Left cardiac atrium (tissue), 4 donors: ENCODE data around the gene SLC22A5. TPM values are rescaled to one million over a fixed set of nuclear protein-coding genes. Genes with fewer than 3 reads are reported as not detected.

Experiments used
- ATAC-seq, 2 donors: fragments of 200-7000 bp; cut with Tn5 transposase; one replicate each; pipeline ENCODE4 v1.9.1; 2020; ENCODE audit warnings: mild to moderate bottlenecking in 2 of 2, moderate library complexity in 2 of 2
- DNase-seq: peaks from one replicate; pipeline ENCODE4 v3.0.0-alpha.2; 2020
- intact Hi-C, 2 donors: fragments of 100-400 bp; cut with DNase I; formaldehyde crosslinking; loops; one replicate each; pipeline versions ENCODE4 v1.14.1 to v1.15.1; 2022 to 2023
- long read RNA-seq: library from polyadenylated mRNA; unstranded; transcript quantifications from one replicate; pipeline ENCODE4 v2.0.0, GENCODE V29; 2021
- total RNA-seq, 2 donors: library from RNA; stranded (reverse); fragmentation: NEBNext Ultra II Directional; extraction: Animal tissue kit (Norgen Biotek cat#: 25700); gene quantifications; one replicate each; pipeline ENCODE4 v1.2.1, GENCODE V29; 2021
- donor health status: DM: no; HTN: yes; CAD: no.
- donor health status: DM: no; HTN: yes; CAD: no; lungs with severe emphysema.
- donor health status: DM: yes; HTN: yes; CAD: no.
- donor health status: Dilated cardiomyopathy.

SLC22A5 gene
- 10 to 100 TPM in 1 of 2 donors, 1 to 10 TPM in 1; 7.9 to 15.3 TPM for total RNA-seq
- long read RNA-seq, transcript SLC22A5-201 (10 exons, 3,237 nt), result major isoform, 16 of 29 reads
- long read RNA-seq, partial matches to known transcripts, result 3 of 29 reads
- long read RNA-seq, other reads (novel, unspliced or antisense), result 10 of 29 reads

DNA sequence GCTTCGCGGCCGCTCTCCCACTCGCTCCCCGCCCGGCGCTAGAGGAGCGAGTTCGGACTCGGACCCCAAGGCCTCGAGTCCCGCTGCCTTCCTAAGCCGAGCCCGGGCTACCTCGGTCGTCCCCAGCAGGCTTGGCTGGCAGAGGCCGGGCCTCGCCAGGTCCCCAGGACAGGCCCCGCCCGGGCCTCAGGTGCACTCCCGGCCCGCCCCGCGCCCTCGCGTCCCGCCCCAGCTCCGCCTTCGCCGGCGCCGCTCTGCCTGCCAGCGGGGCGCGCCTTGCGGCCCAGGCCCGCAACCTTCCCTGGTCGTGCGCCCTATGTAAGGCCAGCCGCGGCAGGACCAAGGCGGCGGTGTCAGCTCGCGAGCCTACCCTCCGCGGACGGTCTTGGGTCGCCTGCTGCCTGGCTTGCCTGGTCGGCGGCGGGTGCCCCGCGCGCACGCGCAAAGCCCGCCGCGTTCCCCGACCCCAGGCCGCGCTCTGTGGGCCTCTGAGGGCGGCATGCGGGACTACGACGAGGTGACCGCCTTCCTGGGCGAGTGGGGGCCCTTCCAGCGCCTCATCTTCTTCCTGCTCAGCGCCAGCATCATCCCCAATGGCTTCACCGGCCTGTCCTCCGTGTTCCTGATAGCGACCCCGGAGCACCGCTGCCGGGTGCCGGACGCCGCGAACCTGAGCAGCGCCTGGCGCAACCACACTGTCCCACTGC lies at the start of gene SLC22A5:
SLC22A5 (plus strand) TSS at position 237 of the 707 bp plus-strand sequence; CDS start at position 500, 263 bp downstream.
- intact Hi-C loops, result loop anchor here (10.0 kb wide), 3 partner anchors 75 to 455 kb away; partner anchors contain the start of gene SLC22A4 (in 1 of the 2)
- ATAC-seq (peak; percentile 86 to 87), DNase-seq (peak; percentile 73)

DNA sequence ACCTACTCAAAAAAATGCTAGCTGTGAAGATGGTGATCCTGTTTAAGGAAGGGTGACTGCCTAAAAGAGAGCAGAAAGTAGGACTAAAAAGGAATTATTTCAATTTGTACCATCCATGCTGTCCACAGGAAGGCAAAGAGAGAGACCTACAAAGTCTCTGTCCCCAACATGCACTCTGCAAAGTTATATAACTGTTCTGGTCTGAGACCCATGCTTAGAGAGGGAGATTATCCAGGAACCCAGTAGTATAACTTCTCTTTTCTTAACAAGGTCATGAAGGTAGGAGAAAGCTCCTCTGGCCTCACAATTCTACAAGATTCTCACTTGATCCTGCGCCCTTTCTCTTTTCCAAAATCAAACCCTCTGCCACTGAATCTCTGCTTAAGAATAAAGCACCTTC lies 49.5 kb upstream of the SLC22A5 start:
- DNase-seq, result no peak
- intact Hi-C loops, result no loop called here
- ATAC-seq, result no peak

DNA sequence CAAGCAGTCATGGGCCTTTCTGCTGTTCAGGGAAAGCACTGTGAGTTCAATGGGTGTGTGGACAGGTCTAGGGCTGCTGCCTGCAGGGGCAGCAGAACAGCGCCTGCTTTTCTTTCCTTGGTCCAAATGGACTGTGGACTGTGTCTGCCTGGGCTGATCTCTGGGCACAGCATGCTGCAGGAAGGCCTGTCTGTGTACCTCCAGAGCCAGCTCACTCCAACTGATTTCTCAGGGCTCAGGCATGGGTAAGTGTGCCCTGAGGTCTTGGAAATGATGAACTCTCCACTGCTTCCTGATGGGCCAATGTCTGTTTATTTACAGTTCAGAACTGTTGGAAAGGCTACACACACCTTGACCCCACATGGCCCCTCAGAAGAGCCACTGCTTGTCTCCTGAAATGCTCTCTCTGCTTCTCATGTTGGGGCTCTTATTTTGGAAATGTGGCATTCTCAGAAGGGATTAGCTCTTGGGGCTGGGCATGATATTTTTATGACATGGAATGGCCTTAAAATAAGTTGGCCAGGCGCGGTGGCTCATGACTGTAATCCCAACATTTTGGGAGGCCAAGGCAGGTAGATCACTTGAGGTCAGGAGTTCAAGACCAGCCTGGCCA lies 48.3 kb upstream of the SLC22A5 start:
- DNase-seq (no peak), ATAC-seq (peak in 1 of 2 donors; percentile 17)
- intact Hi-C loops, result no loop called here

DNA sequence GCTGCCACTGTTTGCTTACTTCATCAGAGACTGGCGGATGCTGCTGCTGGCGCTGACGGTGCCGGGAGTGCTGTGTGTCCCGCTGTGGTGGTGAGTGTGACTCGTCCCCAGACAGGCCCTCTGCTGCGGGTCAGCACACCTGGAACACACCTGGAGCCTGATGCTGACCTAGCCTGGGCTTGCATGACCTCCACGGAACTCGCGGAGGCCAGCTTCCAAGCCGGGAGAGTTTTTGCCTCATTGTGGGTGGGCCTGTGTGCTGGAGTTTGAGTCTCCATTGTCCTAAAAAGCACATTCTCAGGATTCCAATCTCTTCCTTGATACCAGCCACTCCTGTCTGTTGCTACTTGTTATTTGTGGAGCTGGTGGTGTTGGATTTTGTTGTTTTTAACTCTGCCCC lies 47.2 kb upstream of the SLC22A5 start:
- intact Hi-C loops, result no loop called here
- no peak for DNase-seq
- no peak for ATAC-seq

DNA sequence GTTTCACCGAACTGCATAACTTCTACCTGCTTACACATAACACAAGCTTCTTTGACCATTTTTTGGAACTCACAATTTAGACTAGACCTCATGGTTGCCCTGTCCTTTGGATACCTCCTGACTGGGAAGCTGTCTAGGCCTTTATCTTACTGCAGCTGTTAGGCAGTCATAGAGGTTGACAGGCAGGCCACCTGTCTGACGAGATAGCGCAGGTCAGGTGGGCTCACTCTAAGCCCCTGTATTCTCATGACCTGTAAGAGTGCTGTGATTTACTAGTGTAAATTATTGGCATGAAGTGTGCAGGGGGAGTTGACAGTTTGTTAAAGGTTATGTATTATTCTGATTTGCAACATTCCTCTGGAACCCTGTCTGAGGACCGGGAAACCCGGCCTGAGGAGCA lies 46.3 kb upstream of the SLC22A5 start:
- DNase-seq, result no peak
- intact Hi-C loops, result no loop called here
- no peak for ATAC-seq

DNA sequence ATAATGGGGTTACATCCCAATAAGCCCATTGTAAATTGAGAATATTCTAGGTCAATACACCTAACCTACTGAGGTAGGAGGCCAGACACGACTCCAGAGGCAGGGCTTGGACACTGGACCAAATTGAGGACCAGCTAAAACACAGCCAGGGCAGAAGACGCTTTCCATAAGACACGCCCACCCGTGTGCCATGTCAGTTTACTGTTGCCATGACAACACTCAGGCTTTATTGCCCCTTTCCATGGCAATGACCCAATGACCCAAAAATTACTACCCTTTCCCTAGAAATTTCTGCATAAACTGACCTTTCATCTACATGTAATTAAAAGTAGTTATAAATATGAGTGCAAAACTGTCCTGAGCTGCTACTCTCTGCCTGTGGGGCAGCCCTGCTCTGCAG lies 43.8 kb upstream of the SLC22A5 start:
- ATAC-seq (no peak), DNase-seq (no peak)
- intact Hi-C loops, result no loop called here

DNA sequence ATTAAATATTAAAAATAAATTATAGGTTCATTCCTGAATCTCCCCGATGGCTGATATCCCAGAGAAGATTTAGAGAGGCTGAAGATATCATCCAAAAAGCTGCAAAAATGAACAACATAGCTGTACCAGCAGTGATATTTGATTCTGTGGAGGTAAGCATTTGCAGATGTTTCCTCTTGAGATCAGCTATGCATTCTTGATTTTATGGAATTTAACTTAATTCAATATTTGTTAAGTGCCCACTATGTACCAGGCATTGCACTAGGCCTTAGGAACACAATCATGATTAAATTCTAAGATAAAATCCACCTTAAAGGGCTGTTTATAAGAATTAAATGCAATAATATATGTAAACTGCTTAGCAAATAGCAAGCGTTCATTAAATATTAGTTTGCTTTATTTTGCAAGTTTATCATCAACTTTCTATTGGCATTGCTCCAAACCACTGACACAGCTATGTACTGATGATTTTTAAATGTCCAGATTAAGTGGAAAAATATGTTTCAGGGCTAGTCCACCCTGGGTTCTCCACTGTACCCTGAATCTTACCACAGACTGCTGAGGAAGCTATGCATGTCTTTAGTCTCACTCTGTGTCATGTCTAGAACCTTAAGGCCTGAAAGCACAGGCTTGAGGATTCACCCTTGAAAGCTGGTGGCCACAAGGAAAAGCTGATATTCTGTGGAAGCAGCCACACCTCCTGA lies 42.1 kb upstream of the SLC22A5 start:
- intact Hi-C loops, result no loop called here
- peak in 1 of 2 donors; percentile 37 for ATAC-seq
- no peak for DNase-seq

DNA sequence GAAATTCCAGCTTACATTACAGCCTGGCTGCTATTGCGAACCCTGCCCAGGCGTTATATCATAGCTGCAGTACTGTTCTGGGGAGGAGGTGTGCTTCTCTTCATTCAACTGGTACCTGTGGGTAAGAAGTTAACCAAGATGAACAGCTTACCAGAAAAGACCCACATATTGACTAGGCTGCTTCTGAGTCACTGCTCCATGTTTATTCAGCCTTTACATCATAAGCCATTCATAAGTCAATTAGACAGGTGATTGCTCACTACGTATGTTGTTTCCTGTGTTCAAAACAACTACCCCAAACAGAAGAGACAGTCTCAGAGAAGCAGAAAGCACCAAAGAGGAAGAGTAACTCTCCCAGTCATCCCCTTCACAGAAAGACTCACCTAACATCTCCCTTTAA lies 34.7 kb upstream of the SLC22A5 start:
- intact Hi-C loops, result no loop called here
- DNase-seq (no peak), ATAC-seq (no peak)

DNA sequence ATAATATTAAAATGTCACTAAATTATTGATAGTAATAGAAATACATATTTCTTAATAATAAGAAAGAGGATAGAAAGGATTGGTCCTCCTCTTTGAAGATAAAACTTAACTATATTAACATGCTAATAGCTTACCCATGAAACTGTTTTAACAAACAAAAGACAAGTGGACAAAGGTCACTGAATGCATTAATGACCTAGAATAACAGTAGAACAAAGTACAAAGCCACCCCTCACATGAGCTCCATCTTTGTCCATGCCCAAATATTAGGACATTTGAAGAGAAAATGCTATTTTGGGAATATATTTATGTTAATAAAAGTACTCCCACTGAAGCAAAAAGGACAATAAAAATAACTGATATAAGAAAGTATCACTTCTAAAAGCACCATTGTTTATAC lies 34.1 kb upstream of the SLC22A5 start:
- DNase-seq, result no peak
- intact Hi-C loops, result no loop called here
- ATAC-seq, result no peak

DNA sequence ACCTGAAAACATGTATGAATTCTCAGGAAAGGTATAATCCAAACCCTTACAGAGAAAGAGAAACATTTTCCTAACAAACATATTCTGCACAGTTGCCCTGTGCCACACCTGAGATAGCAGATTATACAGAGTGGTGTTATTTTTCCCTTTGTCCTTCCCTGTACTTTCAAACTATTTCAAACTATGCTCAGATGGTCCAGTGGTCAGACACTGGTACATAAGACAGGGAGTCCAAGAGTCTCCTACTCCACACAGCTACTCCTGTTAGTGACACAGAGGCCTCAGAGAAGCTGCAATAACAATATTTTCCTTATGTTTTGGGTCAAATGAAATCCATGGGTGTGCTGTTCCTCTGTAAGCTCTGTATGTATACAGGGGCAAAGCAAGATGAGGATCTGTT lies 30.0 kb upstream of the SLC22A5 start:
- intact Hi-C loops, result no loop called here
- ATAC-seq, result no peak

DNA sequence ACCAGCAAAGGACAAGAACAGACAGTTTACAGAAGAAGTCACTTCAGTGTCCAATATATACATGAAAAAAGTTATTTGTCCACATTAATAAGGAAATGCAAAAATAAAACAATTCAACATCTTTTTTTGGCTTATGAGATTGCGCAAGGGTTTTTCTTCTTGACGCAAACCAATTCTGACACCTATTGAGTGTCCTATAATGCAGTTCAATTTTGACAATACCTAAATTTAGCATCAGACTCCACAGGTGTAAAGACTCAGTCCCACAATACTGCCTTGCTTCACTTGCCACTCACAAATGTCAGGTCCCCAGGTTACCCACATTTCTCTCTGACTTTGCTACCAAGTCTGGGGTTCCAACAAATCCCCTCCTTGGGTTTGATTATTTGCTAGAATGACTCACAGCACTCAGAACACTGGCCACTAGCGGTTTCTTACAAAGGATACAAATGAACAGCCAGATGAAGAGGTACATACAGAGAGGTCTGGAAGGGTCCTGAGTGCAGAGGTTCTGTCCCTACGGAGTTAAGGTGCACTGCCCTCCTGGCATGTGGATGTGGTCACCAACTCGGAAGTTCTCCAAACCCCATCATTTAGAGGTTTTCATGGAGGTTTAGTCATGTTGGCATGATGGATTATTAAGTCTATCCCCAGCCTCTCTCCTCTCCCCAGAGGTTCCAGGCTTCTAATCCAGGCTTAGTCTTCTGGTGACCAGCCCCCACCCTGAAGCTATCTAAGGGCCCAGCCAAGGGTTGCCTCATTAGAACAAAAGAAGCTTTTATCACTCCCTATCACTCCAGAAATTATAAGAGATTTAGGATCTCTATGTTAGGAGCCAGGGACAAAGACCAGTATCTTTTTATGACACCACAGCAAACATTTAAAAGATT lies 27.0 kb upstream of the SLC22A5 start:
- ATAC-seq (no peak), DNase-seq (no peak)

More for the DNA sequence above, 30.0 kb upstream of the SLC22A5 start:
- DNase-seq, result no peak

DNA sequence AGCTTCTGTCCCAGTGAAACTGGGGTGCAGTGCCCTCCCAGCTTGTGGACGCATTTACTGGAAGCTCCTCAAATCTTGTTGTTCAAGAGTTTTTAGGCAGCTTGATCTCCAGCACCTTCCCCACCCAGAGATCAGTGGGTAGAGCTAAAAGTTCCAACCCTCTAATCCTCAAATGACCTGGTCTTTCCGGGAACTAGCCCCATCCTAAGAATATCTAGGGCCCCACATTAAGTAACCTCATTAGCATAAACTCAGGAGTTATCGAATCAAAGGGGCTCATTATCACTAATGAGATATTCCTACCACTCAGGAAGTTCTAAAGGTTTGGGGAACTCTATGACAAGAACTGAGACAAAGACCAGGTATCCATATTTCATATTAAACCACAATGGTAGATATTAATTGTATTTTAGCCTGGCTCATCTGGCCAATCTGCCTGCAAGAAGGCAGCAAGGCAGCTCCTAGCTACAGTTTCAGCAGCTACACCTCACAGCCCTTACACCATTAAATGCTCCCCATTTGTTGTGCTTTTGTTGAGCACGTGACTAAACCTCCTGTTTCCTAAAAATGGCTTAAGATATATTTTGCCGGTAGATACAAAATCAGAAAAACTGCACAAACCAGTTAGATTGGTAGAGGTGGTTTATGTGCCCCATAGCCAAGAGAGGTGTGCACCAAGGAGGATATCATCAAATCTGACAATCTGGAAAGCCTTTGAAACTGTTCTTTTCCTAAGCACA lies 24.6 kb upstream of the SLC22A5 start:
- ATAC-seq (no peak), DNase-seq (no peak)
- intact Hi-C loops, result no loop called here

More for the DNA sequence above, 27.0 kb upstream of the SLC22A5 start:
- intact Hi-C loops, result no loop called here

DNA sequence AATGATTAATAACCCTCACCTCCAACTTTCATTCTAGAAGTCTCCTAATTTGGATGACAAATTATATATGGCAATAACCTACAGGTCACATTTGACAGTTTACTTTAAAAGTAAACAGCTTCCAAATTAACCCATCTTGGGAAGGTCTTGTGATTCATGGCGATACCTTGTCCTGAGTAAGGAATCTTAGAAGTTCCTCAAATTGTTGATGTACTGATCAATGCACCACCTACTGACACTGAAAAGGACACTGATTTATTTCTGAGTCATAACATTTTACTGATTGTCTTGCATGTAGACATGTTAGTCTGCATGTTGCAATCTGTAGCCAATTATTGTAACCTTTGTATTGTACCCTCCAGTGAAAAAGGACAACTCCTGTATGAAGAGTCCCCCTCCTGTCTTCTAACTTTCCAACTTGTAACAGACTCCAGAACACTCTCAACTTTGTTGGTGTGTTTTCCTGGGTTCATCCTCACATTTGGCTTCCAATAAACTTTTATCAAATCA lies 16.0 kb upstream of the SLC22A5 start:
- ATAC-seq (no peak), DNase-seq (no peak)
- intact Hi-C loops, result no loop called here

DNA sequence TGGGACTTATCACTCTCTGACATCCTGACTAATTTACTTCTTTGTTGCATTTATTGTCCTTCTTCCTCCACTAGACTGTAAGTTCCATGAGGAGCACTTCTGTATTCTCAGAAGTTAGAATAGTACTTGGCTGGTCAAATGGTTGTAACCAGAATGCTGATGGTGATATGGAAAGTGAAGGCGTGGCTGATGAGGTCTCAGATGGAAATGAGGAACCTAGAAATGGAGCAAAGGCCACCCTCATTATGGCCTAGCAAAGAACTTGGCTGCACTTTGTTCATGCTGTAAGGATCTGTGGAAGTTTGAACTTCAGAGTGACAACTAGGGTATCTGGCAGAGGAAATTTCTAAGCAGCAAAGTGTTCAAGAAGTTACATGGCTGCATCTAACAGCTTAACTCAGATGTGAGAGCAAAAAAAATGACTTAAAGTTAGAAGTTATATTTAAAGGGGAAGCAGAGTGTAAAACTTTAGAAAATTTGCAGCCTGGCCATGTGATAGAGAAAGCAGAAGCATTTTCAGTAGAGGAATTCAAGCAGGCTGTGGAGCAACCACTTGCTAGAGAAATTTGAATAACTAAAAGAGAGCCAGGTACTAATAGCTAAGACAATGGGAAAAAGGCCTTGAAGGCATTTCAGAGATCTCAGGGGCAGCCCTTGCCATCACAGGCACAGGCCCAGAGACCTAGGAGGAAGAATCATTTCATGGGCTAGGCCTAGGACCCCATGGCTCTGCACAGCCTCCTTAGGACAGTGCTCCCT lies 14.9 kb upstream of the SLC22A5 start:
- no peak for DNase-seq
- ATAC-seq, result peak in 1 of 2 donors; percentile 39
- intact Hi-C loops, result no loop called here

DNA sequence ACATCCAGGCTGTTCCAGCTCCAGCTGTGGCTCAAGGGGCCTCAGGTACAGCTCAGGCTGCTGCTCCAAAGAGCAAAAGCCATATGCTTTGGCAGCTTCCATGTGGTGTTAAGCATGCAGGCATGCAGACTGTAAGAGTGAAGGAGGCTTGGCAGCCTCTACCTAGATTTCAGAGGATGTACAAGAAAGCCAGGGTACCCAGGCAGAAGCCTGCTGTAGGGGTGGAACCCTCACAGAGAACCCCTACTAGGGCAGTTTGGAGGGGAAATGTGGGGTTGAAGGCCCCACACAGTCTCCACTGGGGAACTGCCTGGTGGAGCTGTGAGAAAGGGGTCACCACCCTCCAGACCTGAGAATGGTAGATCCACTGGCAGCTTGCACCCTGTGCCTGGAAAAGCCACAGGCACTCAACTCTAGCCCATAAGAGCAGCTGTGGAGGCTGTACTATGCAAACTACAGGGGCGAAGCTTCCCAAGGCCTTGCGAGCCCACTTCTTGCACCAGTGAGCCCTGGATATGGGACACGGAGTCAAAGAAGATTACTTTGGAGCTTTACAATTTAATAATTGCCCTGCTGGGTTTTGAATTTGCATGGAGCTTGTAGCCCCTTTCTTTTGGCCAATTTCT lies 14.3 kb upstream of the SLC22A5 start:
- intact Hi-C loops, result no loop called here
- no peak for DNase-seq
- ATAC-seq, result no peak

DNA sequence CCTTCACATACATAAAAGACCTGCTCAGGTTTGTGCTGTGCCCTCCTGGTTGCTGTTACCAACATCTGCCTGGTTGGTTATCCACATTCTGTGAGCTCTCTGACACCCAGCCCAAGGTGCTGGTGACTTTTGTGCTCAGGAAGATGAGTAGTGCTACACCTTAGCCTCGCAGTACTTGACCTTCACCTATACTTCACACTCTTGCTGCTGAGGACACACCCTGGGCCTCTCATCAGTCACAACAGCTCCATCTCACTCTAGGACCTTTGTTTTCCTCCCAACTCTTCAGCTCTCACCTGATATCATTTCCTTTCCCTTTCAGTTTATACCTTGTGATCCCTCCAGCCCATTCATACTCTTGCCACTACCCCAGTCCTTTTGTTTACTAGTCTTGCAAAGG lies 10.7 kb upstream of the SLC22A5 start:
- intact Hi-C loops, result no loop called here
- DNase-seq (no peak), ATAC-seq (no peak)

DNA sequence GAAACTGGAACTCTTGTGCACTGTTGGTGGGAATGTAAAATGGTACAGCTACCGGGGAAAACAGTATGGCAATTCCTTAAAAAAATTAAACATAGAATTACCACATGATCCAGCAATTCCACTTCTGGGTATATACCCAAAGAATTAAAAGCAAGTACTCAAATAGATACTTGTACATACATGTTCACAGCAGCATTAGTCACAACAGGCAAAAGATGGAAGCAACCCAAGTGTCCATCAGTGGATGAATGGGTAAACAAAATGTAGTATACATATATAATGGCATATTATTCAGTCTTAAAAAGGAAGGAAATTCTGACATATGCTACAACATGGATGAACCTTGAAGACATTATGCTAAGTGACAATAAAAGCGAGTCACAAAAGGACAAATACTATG lies 7.4 kb upstream of the SLC22A5 start:
- intact Hi-C loops, result loop anchor here in 1 of 2 donors (2.0 to 10.0 kb wide), 2 partner anchors 67 to 177 kb away; partner anchors contain the start of gene SLC22A4
- ATAC-seq (no peak), DNase-seq (no peak)
